ENCODE results near the gene REG1B. TPM values are rescaled to one million over a fixed set of nuclear protein-coding genes. Genes with fewer than 3 reads are reported as not detected.
A peak's percentile ranks its signal among the peaks of the same experiment; 100 is the strongest.
"Not testable (repeated sequence)": the region's sequence is repeated elsewhere in the genome, so short reads cannot be mapped to it uniquely, and the experiment has no call there.

The REG1B gene
- total RNA-seq, 1 experiment from 2014 or later = not detected

DNA sequence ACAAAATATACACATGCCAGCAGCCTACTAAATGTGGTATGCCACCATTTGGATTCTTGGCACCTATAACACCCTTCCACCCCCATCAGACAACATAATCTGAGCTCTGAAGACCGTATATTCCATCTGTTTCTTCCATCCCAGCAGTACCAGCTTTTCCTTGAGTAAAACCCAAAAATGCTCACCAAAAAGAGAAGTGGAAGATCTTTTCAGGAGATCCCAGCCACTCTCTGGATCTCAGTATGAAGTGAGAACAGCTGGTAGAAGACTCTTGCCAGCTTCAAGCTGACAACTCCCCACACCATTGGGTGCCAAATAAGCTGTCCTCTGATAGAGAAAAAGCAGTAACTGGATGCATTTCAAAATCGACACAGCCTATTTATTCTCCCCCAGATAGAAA lies 22.6 kb downstream of the REG1B start:
- Mint-ChIP-seq H3K36me3 (ENCODE audit: insufficient read depth in 1 of 3, low read depth in 3 of 3) (no peaks in the 10 kb centered on the region), H3K4me1 (no peaks in the 10 kb centered on the region; a peak in 1 of 4 replicates), H3K27me3 (ENCODE audit: low read depth) (0 out of 2 replicates have a peak, but pooled peaks cover 1% of the 10 kb centered on the region), H3K4me3 (no peak overlapping the region), H3K9me3 (no peaks in the 10 kb centered on the region), H3K27ac (no peak overlapping the region)
- Histone ChIP-seq H2BK15ac (ENCODE audit: low read depth, low read length) (no peak overlapping the region), H4K5ac (ENCODE audit: insufficient read length, low read depth, low read length) (no peak overlapping the region), H3K14ac (ENCODE audit: insufficient read depth, low read length) (no peak overlapping the region), H3K4ac (ENCODE audit: low read depth, low read length) (no peak overlapping the region), H2BK20ac (ENCODE audit: low read depth, low read length, poor library complexity, severe bottlenecking) (no peak overlapping the region), H3K23ac (ENCODE audit: insufficient read length, low read depth, low read length) (no peak overlapping the region), H3K56ac (ENCODE audit: insufficient read length, low read depth, low read length) (no peak overlapping the region), H3K79me1 (ENCODE audit: insufficient read depth, low read depth, low read length, poor library complexity, severe bottlenecking) (no peaks in the 10 kb centered on the region), H3K27ac (ENCODE audit: insufficient read length, low read depth, low read length) (no peak overlapping the region), H2BK12ac (ENCODE audit: insufficient read length, low read depth, low read length) (no peak overlapping the region), H2BK5ac (ENCODE audit: insufficient read length, low read length) (no peak overlapping the region), H4K20me1 (ENCODE audit: control insufficient read depth, insufficient read depth, insufficient read length) (no peaks in the 10 kb centered on the region), H3K9me3 (ENCODE audit: control insufficient read depth, low read depth, low read length) (no peaks in the 10 kb centered on the region), H3K4me1 (ENCODE audit: insufficient read depth, low read length) (no peaks in the 10 kb centered on the region), H3K27me3 (ENCODE audit: insufficient read depth, low read length) (no peaks in the 10 kb centered on the region), H3K79me2 (ENCODE audit: insufficient read depth, low read length) (no peaks in the 10 kb centered on the region), H2BK120ac (ENCODE audit: low read depth, low read length, poor library complexity, severe bottlenecking) (no peak overlapping the region), H2AK5ac (ENCODE audit: insufficient read length, low read length) (no peak overlapping the region), H3K9ac (ENCODE audit: extremely low read depth, insufficient read length, low read length) (no peak overlapping the region), H4K8ac (replicated peaks; ENCODE audit: insufficient read length, low read depth, low read length) (no peak overlapping the region), H3K4me2 (ENCODE audit: insufficient read depth, insufficient read length, low read length) (no peak overlapping the region), H3K23me2 (ENCODE audit: insufficient read length, low read depth, low read length, poor library complexity, severe bottlenecking) (no peaks in the 10 kb centered on the region), H4K91ac (ENCODE audit: insufficient read length, low read depth, low read length) (no peak overlapping the region), H2AFZ (ENCODE audit: low read length) (no peak overlapping the region), H3K18ac (ENCODE audit: insufficient read length, low read depth, low read length) (no peak overlapping the region), H3T11ph (ENCODE audit: low read length) (no peak overlapping the region)
- WGBS (ENCODE audit: extremely low coverage, insufficient read length, low lambda C conversion rate) = no CpG with 5 or more reads among the region's 2 CpGs
- TF ChIP-seq, protein P1, sequence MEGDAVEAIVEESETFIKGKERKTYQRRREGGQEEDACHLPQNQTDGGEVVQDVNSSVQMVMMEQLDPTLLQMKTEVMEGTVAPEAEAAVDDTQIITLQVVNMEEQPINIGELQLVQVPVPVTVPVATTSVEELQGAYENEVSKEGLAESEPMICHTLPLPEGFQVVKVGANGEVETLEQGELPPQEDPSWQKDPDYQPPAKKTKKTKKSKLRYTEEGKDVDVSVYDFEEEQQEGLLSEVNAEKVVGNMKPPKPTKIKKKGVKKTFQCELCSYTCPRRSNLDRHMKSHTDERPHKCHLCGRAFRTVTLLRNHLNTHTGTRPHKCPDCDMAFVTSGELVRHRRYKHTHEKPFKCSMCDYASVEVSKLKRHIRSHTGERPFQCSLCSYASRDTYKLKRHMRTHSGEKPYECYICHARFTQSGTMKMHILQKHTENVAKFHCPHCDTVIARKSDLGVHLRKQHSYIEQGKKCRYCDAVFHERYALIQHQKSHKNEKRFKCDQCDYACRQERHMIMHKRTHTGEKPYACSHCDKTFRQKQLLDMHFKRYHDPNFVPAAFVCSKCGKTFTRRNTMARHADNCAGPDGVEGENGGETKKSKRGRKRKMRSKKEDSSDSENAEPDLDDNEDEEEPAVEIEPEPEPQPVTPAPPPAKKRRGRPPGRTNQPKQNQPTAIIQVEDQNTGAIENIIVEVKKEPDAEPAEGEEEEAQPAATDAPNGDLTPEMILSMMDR (conservative IDR thresholded peaks at IDR 0.05) = no peak
- DNase-seq = no peak

DNA sequence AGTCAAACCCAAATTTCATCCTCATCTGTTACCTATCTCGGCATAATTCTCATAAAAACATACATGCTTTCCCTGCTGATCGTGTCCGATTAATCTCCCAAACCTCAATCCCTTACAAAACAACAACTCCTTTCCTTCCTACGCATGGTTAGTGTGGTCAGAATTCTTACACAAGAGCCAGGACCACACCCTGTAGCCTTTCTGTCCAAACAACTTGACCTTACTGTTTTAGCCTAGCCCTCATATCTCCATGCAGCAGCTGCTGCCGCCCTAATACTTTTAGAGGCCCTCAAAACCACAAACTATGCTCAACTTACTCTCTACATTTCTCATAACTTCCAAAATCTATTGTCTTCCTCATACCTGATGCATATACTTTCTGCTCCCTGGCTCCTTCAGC lies 33.0 kb downstream of the REG1B start:
- not testable (repeated sequence) for H3K4me2 ChIP-seq (ENCODE audit: insufficient read depth, insufficient read length, low read length); H3K27me3 Mint-ChIP-seq (ENCODE audit: low read depth); H2BK5ac ChIP-seq (ENCODE audit: insufficient read length, low read length); H2AK5ac ChIP-seq (ENCODE audit: insufficient read length, low read length); H3K79me2 ChIP-seq (ENCODE audit: insufficient read depth, low read length); H3K4me3 Mint-ChIP-seq; H3K9ac ChIP-seq (ENCODE audit: extremely low read depth, insufficient read length, low read length); H3K14ac ChIP-seq (ENCODE audit: insufficient read depth, low read length); H3K4ac ChIP-seq (ENCODE audit: low read depth, low read length); H3K18ac ChIP-seq (ENCODE audit: insufficient read length, low read depth, low read length); H3K79me1 ChIP-seq (ENCODE audit: insufficient read depth, low read depth, low read length, poor library complexity, severe bottlenecking); H4K20me1 ChIP-seq (ENCODE audit: control insufficient read depth, insufficient read depth, insufficient read length); H3K27me3 ChIP-seq (ENCODE audit: insufficient read depth, low read length); H3K56ac ChIP-seq (ENCODE audit: insufficient read length, low read depth, low read length); H4K91ac ChIP-seq (ENCODE audit: insufficient read length, low read depth, low read length); H2BK12ac ChIP-seq (ENCODE audit: insufficient read length, low read depth, low read length); H2BK15ac ChIP-seq (ENCODE audit: low read depth, low read length); H3K23me2 ChIP-seq (ENCODE audit: insufficient read length, low read depth, low read length, poor library complexity, severe bottlenecking); H2AFZ ChIP-seq (ENCODE audit: low read length); H2BK120ac ChIP-seq (ENCODE audit: low read depth, low read length, poor library complexity, severe bottlenecking); H4K5ac ChIP-seq (ENCODE audit: insufficient read length, low read depth, low read length); DNase-seq; H3K4me1 ChIP-seq (ENCODE audit: insufficient read depth, low read length); H3K4me1 Mint-ChIP-seq; H3T11ph ChIP-seq (ENCODE audit: low read length); H4K8ac ChIP-seq (replicated peaks; ENCODE audit: insufficient read length, low read depth, low read length); H2BK20ac ChIP-seq (ENCODE audit: low read depth, low read length, poor library complexity, severe bottlenecking); H3K27ac ChIP-seq (ENCODE audit: insufficient read length, low read depth, low read length); H3K9me3 ChIP-seq (ENCODE audit: control insufficient read depth, low read depth, low read length); H3K23ac ChIP-seq (ENCODE audit: insufficient read length, low read depth, low read length)
- Mint-ChIP-seq H3K27ac (peak overlapping the region in 1 of 3 experiments; percentile 9; a peak in 1 of 7 replicates), H3K36me3 (ENCODE audit: insufficient read depth in 1 of 3, low read depth in 3 of 3) (peaks cover 0 to 15% (median 2%) of the 10 kb centered on the region in 3 experiments; a peak in 4 of 7 replicates), H3K9me3 (peaks cover 12 to 20% of the 10 kb centered on the region in 2 experiments)
- no CpG with 5 or more reads among the region's 5 CpGs for WGBS (ENCODE audit: extremely low coverage, insufficient read length, low lambda C conversion rate)

Measured in H9 (cell line).